HFF-Myc (cell line): ENCODE data around the gene MELTF.

Source experiments
- DNase-seq: peaks from one replicate; pipeline ENCODE4 v3.0.0-alpha.2; 2011; ENCODE audit warnings: low read depth; ENCODE audit errors: extremely low read depth
- H3K4me3 ChIP-seq: replicated peaks from 2 replicates; pipeline ENCODE4 v1.5.1; 2011; ENCODE audit warnings: low read depth, mild to moderate bottlenecking, control low read depth, low read length
- TF ChIP-seq, protein P1 (sequence below): IDR thresholded peaks from 2 replicates; pipeline ENCODE4 v1.5.1; 2012; ENCODE audit warnings: mild to moderate bottlenecking, low read depth, low read length, control low read depth; ENCODE audit errors: missing control alignments

Gene MELTF

DNA sequence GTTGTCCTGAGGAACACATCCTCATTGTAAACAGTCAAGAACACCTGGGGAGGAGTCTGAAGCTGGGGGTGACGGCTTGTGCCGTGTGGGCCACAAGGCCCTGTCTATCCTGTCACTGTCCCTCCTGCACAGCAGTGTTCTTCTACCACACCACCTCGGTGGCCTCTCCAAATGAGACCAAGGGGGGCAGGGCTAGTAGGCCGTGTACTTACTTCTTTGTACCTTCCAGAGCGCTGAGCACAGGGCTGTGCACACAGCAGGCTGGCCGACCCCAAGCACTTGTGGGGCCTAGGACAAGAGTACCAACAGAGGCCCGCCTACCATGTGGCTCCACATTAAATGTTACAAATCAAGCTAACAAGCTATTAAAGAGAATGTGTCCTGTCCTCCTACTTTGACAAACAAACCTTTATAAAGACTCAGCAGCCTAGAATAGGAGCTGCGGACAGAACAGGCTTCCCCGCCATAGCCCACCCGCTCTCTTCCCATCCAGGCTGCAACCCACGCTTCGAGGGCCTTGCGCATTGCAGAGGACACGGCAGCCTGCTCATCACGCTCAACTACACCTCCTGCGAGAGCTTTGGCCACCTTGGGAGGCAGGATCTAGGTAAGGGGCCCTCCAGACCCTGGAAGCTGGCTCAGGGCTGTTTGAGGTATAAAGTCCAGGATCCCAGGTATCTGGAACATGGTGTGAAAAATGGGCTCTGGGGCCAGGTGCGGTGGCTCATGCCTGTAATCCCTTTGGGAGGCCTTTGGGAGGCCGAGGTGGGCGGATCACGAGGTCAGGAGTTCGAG is 30.5 kb downstream of the MELTF start:
- H3K4me3 ChIP-seq: no peak overlapping the region
- DNase-seq: no peak
- TF ChIP-seq, protein P1, sequence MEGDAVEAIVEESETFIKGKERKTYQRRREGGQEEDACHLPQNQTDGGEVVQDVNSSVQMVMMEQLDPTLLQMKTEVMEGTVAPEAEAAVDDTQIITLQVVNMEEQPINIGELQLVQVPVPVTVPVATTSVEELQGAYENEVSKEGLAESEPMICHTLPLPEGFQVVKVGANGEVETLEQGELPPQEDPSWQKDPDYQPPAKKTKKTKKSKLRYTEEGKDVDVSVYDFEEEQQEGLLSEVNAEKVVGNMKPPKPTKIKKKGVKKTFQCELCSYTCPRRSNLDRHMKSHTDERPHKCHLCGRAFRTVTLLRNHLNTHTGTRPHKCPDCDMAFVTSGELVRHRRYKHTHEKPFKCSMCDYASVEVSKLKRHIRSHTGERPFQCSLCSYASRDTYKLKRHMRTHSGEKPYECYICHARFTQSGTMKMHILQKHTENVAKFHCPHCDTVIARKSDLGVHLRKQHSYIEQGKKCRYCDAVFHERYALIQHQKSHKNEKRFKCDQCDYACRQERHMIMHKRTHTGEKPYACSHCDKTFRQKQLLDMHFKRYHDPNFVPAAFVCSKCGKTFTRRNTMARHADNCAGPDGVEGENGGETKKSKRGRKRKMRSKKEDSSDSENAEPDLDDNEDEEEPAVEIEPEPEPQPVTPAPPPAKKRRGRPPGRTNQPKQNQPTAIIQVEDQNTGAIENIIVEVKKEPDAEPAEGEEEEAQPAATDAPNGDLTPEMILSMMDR: no peak

DNA sequence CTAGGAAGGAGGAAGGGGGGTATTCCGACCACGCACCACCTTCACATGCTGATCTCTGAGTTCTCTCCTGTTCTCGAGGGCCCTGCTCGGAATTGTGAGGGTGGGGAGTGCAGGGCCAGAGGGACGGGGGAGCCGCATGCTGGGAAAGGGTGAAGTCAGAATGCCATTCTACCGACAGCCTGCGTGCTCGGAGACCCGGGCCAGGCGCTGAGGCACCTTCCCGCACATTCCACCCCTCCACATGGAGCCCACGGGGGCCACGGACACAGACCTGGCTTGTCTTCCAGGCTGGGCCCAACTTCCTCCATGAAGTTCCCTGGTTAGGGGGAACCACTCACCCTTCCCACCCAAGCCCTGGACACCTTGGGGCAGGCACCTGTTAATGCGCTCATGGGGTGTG is 32.3 kb downstream of the MELTF start:
- TF ChIP-seq, protein P1: no peak

DNA sequence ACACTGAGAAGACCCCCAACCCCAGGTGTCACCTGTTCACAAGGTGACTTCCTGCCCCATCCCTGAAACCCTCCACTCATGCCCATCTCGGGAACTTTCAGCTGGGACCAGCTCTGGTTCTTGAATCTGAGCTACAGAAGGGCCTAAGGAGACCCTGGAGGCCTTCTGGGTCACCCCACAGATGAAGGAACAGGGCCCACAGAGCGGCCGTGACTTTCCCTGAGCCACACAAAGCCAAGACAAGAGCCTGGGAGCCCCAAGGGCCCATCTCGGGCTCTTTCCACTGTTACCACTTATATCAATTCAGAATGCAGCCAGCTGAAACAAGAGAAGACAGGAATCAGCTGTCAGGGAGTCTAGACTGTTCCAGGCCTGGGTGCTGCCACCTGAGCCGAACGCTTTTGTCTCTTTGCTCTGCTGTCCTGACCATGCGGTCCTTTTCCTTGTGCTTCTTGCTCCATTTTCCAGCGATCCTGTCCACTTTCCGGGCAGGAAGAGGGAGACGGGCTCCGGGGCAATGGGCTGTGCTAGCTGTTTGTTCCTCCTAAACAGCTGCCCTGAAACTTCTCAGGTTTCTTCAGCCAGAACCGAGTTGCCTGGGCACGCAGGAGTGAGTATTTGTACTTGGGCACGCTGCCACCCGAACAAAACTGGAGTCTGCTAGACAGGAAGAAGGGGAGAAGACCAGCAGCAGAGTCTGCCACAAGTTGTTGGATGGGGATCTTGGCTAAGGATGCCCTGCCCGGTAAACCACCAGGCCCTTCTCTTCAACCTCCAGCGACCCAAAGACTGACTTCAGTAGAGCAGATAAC is 33.0 kb downstream of the MELTF start:
- TF ChIP-seq, protein P1: no peak
- no peak for DNase-seq
- no peak overlapping the region for H3K4me3 ChIP-seq

More for the DNA sequence above, 32.3 kb downstream of the MELTF start:
- no peak overlapping the region for H3K4me3 ChIP-seq
- DNase-seq: no peak

DNA sequence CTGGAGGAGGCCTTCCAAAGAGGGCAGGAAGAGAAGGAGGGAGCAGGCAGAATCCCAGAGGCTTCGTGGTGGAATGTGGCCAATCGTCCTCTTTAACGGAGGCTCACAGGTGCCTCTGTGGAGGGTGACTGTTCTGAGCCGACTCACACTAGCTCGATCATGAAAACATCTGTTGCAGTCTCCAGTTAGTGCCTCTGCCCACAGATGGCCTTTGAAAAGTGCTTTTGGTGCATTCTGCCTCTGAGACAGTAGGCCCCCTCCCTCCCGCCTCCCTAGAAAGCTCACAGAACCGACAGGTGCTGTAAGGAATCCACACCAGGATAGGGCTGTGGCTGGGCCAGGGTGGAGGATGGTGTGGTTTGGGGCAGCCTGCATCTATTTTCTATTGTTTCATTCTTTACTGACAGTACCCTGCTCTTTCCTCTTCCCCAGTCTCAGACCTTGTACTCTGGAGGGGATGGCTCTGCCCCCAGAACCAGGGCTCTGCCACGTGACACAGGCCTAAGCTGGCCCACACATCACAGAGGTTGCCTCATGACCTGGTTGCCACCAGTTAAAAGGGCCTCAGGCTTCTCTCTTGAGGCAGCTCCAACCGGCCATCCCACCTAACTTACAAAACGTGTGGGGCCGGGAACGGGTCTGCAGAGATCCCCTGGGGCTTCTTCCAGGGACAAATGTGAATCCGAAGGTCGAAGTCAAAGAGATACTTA is 33.8 kb downstream of the MELTF start:
- TF ChIP-seq, protein P1: no peak
- no peak overlapping the region for H3K4me3 ChIP-seq
- no peak for DNase-seq

DNA sequence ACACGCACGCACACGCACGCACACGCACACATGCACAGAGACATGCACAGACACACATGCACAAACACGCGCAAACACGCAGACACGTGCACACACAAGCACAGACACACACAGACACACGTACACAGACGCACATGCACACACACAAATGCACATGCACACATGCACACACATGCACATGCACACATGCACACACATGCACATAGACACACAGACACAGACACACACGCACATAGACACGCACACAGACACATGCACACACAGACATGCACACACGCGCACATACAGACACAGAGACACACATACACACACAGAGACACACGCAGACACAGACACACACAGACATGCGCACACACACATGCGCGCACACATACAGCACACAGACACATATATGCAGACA is 34.6 kb downstream of the MELTF start:
- TF ChIP-seq, protein P1: no peak
- H3K4me3 ChIP-seq: no peak overlapping the region
- DNase-seq: no peak

DNA sequence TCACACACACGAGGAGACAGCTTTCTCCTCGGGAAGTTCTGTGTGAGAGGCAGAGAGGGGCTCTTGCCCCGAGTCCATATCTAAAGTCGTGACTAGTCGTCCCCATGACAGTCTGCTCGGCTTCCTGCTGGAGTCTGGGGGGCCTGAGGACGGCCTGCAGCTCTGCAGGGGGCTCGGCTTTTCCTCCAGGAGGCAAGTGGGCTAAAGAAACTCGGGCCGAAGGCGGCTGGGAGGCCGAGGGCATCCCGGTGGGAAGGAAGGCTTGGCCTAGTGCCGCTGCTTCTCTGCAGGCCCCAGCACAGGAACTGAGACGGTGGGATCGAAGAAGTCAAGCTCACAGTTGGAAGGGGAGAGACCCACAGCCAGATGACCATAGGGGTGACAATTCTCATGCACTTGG is 35.6 kb downstream of the MELTF start:
- TF ChIP-seq, protein P1: no peak
- H3K4me3 ChIP-seq: no peak overlapping the region
- no peak for DNase-seq
